ENCODE results near the gene AIG1.
"Not testable (repeated sequence)": the region's sequence is repeated elsewhere in the genome, so short reads cannot be mapped to it uniquely, and the experiment has no call there.

AIG1 gene

GRCh38 chr6:143243786-143244185, 183.1 kb downstream of the AIG1 start:
- DNase-seq: no peak

- DNase-seq: no peak
These were observed 185.0 kb downstream of the AIG1 start for GRCh38 chr6:143245656-143246055.

- not testable (repeated sequence) for DNase-seq
These were observed 185.6 kb downstream of the AIG1 start for GRCh38 chr6:143246166-143246775.

- DNase-seq: no peak
These were observed 186.9 kb downstream of the AIG1 start for GRCh38 chr6:143247586-143247985.

- no peak for DNase-seq
These were observed 187.7 kb downstream of the AIG1 start for GRCh38 chr6:143248359-143248758.

GRCh38 chr6:143251288-143251687, 190.6 kb downstream of the AIG1 start:
- DNase-seq: no peak

- no peak for DNase-seq
These were observed 192.3 kb downstream of the AIG1 start for GRCh38 chr6:143252961-143253360.

- DNase-seq: no peak
These were observed 192.9 kb downstream of the AIG1 start for GRCh38 chr6:143253586-143253985.

GRCh38 chr6:143258945-143259344, 198.3 kb downstream of the AIG1 start:
- DNase-seq: no peak

- DNase-seq: no peak
These were observed 200.2 kb downstream of the AIG1 start for GRCh38 chr6:143260857-143261256.

- DNase-seq: no peak
These were observed 201.3 kb downstream of the AIG1 start for GRCh38 chr6:143261899-143262436.

GRCh38 chr6:143262859-143263258, 202.2 kb downstream of the AIG1 start:
- no peak for DNase-seq

- DNase-seq: no peak
These were observed 203.7 kb downstream of the AIG1 start for GRCh38 chr6:143264379-143264778.

- no peak for DNase-seq
These were observed 204.5 kb downstream of the AIG1 start for GRCh38 chr6:143264986-143265764.

GRCh38 chr6:143267760-143268159, 207.1 kb downstream of the AIG1 start:
- DNase-seq: no peak

GRCh38 chr6:143268439-143268838, 207.8 kb downstream of the AIG1 start:
- no peak for DNase-seq

- DNase-seq: no peak
These were observed 209.3 kb downstream of the AIG1 start for GRCh38 chr6:143270026-143270425.

GRCh38 chr6:143271024-143271423, 210.3 kb downstream of the AIG1 start:
- DNase-seq: no peak

GRCh38 chr6:143276436-143276835, 215.7 kb downstream of the AIG1 start:
- no peak for DNase-seq

- DNase-seq: no peak
These were observed 218.7 kb downstream of the AIG1 start for GRCh38 chr6:143279385-143279784.

GRCh38 chr6:143283887-143284645, 223.4 kb downstream of the AIG1 start:
- no peak for DNase-seq

- DNase-seq: peak; percentile 19
These were observed 225.6 kb downstream of the AIG1 start for GRCh38 chr6:143286251-143286795.

GRCh38 chr6:143288923-143289322, 228.2 kb downstream of the AIG1 start:
- DNase-seq: no peak

All from NCI-H1048 (cell line).